Measurements from ENCODE around the gene GP5.

GRCh38 chr3:194389269-194389668 is 9.8 kb downstream of the GP5 start:
- TF ChIP-seq ZNF565 (CRISPR knock-in tag; conservative IDR thresholded peaks at IDR 0.05; ENCODE audit: low read depth) (no peak), ARNTL (CRISPR knock-in tag; IDR thresholded peaks at IDR 0.05; ENCODE audit: borderline replicate concordance, low read depth) (no peak), CSDC2 (CRISPR knock-in tag; IDR thresholded peaks at IDR 0.05) (no peak), CREB5 (CRISPR knock-in tag; IDR thresholded peaks at IDR 0.05; ENCODE audit: low read depth) (no peak)

Data from SK-N-SH treated with all-trans-retinoic acid at 6 μM for 48 hours (cell line).